Hepatic stellate cell (primary cell): Measurements from ENCODE around the gene LRTM2.

Experiments used
- DNase-seq: peaks from one replicate; pipeline ENCODE4 v3.0.0; 2011; ENCODE audit warnings: low spot score

The LRTM2 gene

DNA sequence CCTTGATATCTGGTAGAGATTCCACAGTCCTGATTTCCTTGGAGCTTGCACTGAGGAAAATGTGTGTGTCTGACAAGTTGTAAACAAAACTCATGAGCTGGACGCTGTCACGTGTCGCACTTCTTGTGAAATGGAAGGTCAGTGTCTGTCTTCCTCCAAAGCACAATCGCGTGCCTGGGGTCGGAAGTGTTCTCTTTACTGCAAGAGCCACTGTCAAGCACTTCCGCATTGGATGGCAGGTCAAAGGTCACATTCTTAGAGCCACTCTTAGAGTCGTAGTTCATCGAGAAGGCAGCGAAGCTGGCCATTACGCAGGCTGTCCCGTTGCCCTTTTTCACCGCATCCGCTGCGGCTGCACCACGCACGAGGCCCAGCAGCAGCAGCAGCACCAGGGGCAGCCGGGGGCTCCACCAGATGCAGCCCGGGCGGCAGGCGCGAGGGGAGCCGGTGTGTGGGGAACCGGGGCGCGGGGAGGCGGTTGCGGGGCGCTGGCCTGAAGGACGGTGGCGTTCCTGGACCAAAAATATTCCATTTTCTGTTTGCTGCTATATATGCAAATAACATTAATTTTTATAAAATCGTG lies 45.0 kb downstream of the LRTM2 start:
- no peak for DNase-seq

DNA sequence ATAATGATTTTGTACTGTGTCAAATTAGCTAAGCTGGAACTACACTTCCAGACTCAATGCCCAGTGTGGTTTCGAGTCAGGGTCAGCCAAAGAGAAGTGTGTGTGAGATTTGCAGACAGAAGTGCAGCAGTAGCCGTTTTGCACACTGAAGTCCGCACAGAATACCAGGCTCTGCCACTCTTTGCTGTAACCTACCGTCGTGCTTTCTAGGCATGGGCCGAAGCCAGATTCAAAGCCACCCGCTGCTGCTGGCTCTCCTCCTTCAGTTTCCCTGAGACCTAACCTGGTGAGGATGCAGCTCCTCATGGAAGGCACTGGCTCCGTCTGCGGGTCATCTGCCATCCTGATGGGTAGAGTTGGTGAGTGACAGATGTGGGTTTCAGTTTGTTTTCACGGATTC lies 48.8 kb downstream of the LRTM2 start:
- DNase-seq: no peak

DNA sequence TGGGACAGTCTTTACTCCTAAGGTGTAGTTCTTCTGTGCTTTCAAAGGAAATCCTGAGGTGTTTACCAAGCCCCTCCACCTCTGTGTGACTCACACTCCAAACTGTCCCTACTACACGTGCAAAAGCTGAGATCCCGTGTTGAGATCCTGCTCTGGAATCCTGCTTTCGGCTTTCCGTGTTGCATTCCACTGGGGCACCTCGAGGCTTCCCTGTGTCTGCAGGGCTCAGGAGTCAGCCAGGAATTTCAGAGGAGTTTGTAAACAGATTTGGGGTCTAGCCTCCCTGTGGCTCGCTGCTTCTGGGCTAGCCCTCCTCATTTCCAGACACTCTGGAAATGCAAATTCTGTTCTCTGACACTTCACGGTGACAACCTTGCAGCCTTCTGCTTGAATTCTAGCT lies 49.7 kb downstream of the LRTM2 start:
- no peak for DNase-seq

DNA sequence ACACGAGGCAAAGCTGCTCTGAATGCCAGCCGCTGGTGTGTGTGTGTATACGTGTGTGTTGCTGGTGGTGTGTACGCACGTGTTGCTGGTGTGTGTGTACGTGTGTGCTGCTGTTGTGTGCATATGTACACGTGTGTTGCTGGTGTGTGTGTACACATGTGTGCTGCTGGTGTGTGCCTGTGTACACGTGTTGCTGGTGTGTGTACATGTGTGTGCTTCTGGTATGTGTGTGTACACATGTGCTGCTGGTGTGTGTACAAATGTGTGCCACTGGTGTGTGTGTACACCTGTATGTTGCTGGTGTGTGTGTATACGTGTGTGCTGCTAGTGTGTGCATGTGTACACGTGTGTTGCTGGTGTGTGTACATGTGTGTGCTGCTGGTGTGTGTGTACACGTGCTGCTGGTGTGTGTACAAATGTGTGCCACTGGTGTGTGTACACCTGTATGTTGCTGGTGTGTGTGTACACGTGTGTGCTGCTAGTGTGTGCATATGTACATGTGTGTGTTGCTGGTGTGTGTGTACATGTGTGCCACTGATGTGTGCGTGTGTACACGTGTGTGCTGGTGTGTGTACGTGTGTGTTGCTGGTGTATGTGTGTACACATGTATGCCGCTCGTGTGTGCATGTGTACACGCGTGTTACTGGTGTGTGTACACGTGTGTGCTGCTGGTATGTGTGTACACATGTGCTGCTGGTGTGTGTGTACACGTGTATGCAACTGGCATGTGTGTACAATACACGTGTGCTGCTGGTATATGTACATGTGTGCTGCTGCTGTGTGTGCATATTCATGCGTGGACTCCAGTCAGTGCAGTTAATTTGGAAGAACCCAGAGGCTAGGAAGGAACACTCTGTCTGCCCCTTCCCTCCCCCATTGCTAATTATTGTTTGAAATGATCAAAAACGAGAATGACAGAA lies 50.9 kb downstream of the LRTM2 start:
- DNase-seq: no peak

DNA sequence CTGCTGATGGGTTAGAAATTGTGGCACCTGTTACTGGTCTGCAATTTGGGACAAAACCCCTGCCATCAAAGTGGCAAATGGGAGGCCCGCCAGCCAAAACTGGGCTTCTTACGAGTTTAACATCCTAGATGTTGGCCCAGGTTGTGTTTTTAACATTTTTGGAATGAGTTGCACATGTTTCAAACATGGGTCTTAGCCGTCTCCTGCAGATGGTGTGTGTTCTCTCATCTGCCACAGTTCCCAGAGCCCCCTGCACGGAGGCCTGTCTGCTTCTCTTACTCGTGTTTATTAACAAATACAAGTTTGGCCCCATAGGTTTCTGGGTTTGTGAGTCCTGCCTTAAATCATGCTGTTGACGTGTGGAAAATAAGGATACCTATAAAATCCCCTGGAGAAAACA lies 51.6 kb downstream of the LRTM2 start:
- DNase-seq: no peak

DNA sequence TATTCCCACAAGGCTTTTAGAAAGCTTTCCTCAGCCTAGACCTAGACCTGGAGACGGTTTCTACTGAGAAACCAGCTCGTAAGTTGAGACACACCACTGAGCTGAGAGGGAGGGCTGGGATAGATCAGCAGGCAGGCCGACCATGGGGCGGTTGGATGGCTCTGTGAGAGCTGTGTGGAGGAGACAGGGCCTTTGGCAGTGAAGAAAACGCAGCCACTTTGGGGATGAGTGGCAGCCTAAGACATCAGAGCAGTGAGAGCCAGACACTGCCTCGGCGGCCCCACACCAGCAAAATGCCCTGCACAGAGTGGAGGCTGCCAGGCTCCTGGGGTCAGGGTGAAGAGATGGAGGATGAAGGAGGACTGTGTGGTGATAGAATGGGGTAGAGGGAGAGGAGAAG lies 52.1 kb downstream of the LRTM2 start:
- no peak for DNase-seq

DNA sequence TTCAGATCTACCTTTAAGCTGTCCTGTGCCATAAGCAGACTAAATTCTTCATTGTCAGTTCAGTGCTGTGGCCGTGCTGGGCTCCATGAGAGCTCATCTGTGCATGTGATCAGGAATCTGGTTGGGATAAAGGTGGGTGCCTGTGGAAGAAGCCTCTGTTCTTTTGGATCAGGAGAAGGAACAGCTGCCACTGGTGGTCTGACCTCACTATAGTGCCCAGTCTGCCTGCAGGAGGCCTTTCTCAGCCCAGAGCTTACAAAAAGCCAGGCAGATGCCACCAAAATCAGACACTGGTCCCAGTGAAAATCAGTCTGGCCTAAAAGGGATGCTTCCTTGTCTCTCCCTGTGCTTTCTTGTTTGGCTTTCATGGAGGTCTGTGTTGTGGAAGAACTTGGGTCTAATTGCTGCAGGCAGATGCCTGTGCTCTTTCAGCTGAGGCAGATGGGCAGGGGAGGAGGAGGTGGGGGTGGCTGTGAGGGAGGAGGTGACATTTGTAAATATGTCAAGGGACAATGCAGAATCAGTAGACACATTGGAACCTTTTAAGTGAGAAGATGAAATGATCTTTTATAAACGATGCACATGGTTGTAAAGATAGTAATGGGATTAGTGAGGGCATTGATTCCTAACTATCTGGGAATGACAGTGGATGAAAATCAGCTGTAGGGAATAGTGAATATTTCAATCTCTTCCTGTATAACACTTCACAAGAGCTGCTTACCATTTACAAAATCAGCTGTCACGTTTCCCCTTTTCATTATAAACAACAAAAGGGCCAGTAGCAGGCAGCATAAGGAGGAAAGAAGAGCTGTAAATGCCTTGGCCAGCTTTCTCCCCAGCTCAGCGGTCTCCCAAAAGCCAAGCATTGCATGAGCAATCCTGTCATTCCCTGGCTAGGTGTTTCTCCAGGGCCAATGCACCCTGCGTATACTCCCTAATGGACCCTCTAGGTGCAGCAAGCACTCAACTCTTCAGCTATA lies 53.5 kb downstream of the LRTM2 start:
- no peak for DNase-seq

DNA sequence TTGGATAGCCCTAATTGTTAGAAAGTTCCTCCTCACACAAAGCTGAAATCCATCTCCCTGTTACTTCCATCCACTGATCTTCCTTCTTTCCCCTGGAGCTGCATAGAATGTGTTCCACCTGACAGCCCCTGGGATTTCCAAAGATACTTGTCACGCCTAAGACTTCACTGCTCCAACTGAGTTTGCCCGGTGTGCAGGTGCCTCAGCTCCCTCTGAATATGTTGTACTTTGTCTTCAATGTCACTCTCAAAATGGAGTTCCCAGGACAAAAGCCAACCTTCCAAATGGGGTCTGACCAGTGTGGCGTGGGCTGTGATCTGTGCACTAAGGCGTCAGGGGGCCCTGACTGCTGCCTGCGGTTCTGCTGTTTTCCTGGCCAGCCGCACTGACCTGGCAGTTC lies 55.2 kb downstream of the LRTM2 start:
- no peak for DNase-seq

DNA sequence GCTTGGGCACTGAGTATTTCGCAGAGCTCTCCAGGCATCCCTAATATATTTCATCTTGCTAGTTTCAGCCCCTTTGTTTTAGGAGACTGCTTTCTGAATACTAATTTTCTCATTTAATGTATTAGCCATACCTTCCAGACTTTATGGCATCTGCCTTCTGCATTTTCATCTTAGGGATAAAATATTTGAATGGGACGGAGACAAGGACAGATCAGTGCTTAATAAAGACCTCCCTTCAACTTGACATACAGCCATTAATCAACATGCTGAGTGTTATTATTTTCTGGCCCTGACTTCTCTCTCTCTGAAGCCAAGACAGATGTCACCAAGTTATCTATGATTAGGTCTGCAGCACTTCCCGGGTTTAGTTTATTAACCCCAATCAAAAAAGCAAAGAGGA lies 55.7 kb downstream of the LRTM2 start:
- DNase-seq: no peak

DNA sequence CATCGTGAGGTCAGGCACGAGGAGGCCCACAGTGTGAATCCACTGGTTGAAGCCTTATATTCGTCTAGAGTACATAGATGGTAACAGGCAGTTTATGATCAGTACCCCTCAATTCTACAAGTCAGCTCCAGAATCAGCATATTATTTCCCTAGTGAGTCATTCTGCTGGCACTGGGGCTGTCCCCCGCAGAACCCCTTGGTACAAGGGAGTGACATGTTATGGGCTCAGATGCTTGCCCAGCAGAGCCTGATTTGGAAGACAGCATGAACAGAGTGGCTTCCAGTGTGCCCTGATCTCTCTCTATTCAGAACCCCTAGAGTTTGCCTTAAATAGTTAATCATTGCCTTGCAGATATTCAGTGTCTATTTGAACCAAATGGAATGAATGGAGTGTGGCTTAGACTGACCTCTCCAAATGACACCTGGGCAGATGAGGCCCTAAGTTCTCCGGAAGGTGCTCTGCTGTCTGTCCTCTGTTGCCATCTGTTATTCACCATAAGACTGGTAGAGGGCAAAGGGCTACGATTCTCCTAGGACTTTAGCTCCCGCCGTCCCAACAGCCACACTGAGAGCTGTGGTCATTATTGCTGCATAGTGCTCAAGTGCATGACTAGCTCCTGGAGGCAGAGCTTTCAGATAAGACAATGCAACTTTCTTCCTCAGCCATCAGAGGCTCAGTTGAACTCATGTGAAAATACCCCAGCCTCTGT lies 57.0 kb downstream of the LRTM2 start:
- no peak for DNase-seq

DNA sequence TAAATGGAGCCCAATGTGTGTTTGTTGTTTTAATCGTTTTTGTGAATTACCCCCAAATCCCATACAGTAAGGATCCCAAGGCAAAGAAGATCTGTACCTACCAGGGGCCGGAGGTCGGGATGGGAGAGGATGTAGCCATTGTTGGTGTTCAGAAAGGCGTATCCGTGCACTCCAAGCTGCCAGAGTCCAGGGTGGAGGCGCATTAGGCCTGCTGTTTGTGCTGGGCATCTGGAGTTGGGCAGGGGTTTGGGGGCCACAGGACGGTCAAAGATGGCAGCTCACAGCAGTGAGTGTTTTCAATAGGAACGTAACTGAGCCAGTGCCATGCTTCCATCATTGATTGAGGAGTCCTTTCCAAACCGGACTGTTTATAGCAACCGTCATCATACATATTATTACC lies 57.8 kb downstream of the LRTM2 start:
- DNase-seq: no peak

DNA sequence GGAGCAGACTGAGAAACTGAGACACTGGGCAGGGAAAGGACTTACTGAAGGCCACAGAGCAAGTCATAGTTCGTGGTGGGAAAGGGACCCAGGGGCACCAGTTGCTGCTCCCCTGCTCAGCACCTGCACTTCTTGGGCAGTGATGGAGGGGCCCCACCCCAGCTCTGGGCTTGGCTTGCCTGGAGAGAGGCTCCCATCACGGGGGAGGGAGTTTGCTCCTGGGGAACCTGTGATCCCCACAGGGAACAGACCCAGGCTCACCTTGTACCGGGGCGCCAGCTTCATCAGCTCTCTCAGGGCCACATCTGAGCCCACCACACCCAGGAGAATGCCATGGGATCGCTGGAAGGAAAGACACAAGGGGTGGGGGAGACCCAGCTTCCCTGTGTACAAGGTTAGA lies 58.3 kb downstream of the LRTM2 start:
- DNase-seq: no peak

DNA sequence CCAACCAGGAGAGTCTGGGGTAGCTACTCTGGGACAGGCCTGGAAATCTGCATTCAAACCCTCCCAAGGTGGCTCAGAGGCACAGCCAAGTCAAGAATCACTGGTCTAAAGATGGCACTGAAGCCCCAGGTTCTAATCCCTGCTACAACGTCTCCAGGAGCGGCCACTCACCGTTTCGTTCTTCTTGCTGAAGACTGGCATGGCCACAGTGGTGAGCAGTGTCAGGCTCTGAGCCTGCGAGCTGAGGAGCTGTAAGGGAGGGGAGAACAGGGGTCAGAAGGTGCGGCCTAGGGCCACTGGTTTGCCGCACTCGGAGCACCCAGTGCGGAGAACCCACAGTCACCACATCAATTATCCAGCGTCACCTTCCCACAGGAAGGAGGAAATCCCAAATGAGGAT lies 59.3 kb downstream of the LRTM2 start:
- DNase-seq: no peak

DNA sequence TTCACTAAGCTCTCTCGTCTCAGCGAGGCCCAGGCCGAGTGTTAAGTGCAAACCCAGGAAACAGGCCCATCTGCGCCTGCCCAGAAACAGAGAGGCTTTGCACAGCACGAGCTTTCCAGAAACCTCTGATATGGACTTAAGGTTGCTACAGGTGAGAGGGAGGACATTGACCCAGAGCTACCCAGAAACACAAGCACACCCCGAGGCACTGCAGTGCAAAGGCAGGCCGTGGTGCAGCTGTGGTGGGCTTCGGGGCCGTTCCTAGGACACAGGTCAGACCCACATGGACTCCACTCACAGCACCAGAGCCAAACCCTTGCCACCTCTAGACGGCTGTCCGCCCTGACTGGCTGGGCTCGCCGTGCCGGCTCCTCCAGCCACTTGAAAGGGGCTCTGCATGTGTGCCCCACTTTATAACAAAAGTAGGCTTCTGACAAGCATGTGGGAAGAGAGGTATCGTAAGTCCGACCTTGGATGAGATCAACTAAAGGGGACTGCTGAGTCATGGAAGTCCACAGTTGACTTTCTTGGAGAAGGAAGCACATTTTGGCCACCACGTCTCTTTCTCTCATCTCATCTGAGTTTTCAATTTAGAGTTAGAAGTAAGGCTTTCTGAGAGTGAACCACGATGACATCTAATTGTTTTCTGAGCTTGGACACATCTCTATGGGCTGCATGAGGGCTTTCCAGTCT lies 59.9 kb downstream of the LRTM2 start:
- DNase-seq: no peak

DNA sequence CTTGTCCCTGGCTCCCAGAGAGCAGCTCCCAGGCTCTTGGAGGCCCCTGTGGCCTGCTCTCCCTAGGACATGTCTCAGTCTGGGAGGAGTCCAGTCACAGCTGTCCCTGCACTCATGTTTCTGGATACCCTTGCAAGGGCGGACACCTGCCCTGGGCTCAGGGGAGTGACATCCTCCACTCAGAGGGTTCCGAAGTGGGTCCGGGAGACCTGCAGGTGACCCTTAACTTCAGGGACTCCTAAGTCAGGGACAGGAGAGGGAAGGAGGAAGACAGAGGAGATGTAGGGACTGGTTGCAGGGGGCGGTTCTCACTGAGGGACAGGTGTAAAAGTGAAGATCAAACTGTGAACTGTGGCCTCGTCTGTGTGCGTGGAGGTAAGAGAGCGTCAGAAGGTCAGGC lies 60.5 kb downstream of the LRTM2 start:
- no peak for DNase-seq

DNA sequence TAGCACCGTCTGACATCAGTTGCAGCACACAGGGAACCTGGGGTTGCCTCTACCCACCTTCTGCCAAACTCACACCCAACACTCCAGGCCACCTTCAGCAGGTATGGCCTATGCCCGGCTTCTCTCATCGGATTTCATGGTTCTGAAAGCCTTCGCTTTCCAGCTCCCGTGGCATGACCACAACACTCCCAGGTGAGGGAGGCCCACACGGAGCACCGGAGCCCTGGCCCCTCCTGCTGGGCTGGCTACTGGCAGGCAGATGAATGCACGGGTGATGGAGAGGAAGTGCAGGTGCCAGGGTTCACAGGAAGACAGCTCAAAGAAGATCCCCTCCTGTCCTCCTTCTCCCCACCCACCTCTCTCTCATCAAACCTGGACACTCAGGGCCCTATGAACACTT lies 60.9 kb downstream of the LRTM2 start:
- DNase-seq: no peak

DNA sequence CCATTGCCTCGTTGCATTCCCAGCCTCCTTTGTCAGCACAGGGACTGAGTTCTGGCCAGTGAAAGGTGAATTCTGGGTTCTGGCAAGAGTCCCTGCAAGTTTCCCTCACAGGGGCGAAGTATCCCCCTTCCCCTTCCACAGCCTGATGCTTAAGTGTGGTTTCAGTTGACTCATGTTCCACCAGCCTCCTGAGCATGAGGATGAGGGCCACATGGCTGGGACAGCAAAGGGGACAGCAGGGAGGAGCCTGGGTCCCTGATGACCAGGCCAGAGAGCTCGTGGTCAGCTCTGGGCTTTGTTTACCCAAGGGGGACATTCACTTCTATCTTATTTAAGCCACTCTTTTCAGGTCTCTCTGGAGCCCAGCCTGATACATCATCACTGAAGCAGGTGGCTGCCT lies 61.6 kb downstream of the LRTM2 start:
- no peak for DNase-seq

DNA sequence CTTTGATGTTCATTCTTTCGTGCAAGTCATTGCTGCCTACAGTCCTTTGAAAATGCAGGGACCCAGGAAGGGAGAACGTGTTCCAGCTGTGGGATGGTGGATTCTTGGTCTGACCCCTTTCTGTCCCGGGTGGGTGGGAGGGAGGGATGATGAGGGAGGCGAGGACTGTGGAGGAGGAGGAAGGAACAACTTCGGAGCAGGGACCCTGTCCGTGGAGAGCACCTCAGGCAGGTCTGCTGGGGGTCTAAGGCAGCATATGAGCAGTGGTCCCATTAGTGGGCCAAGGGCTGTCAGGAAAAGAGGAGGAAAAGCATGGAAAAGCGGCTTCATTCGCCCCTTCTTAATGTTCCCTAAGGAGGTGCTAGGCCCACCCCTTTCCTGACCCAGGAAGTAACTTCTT lies 62.0 kb downstream of the LRTM2 start:
- no peak for DNase-seq

DNA sequence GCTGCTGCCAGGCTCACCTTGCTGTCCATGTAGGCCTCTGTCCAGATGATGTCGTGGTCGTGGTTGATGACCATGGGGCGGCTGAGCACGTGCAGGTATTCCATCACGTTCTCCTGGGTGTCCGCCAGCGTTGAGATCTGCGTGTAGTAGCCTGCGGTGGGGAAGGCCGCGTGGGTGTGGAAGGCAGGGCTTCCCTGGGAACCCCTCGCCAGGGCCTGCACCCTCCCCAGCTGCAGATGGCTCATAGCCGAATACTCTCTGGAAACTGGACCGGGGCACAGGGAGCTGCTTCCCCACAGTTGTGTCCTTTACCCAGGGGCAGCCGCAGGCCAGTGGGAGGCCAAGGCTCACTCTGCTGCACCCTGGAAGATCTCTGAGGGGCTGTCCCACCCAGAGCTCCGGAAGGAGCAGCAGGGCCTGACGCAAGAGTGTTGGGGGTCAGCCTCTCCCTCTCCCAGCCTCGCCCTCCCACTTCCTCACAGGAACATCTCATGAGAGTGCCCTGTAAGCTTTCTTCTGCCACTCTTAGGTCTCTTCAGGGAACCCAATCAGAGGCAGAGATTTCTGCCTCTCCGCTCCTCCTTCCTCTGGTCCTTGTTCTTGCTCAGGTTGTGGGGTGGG lies 62.6 kb downstream of the LRTM2 start:
- DNase-seq: no peak

DNA sequence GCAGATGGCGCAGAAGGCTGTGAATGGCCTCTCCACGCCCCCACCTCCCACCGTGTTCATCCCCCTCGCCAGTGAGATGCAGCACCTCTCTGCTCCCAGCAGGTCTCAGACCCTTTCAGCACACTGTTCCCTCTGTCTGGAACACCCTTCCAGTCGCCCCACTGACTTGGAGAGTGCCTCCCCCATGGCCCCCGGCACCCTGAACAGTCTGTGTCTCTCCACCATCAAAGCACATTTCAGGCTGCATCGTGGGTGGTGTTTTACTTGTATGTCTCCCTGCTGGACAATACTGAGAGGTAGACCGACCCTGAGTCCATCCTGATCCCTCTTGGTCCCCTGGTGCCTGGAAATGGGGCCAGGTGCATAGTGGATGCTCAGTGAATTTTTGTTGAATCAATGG lies 63.1 kb downstream of the LRTM2 start:
- no peak for DNase-seq

DNA sequence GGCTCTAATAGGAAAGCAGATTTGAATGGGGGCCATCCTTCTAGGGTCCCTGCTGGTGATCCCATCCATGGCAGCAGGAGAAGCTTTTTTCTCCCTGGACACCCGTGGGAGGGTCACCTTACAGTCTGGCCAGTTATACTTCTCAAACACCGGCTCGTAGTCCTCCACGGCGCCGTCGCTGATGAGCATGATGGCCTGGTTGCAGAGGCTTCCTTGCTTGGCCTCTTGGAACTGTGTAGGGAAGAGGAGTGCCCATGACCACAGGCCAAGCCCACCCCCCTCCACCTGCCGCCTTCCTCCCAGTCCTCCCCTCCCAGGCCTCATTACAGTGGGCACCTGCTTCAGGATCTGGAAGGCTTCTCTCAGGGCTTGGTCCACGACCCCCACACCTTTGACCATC lies 64.3 kb downstream of the LRTM2 start:
- DNase-seq: no peak
